Subcutaneous adipose tissue (tissue), 4 donors: Measurements from ENCODE around the gene ZBTB20. TPM values are rescaled to one million over a fixed set of nuclear protein-coding genes. Genes with fewer than 3 reads are reported as not detected.

Source experiments
- CTCF ChIP-seq: fragments of 450-650 bp; IDR thresholded peaks from one replicate; pipeline ENCODE4 v1.5.1; 2016; ENCODE audit warnings: low read depth, mild to moderate bottlenecking, control low read depth, antibody characterized with exemption, moderate library complexity
- total RNA-seq, 4 donors: library from RNA; depleted of rRNA; stranded (reverse); fragments of >200 nt; gene quantifications; one replicate each; pipeline ENCODE4 v1.1.0, GENCODE V29; 2016

The ZBTB20 gene
- total RNA-seq, 4 donors from 2014 or later: 60.3 to 93.4 (median 69.1) TPM

DNA sequence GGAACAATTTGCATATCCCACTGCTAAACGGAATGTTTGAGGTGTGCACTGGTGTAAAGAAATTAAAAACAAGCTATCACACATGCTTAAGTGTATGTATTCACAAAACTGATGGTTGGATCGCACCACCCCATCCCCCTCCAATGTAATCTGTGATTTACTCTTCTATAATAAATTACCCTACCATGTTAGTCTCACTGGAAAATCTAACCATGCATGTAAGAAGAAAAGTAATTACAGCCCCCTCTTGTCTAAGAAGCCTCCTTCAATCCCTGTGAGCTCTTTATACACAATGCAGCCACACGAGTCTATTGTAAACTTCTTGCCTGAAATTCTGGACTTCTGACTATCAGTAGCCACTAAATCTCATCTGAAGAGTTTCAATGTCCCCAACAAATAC is 173.6 kb downstream of the ZBTB20 start:
- no peak for TF ChIP-seq CTCF

GRCh38 chr3:114967168-114967567 is 179.9 kb downstream of the ZBTB20 start:
- no peak for TF ChIP-seq CTCF

- TF ChIP-seq CTCF: no peak
Observed at GRCh38 chr3:114962189-114962588, 184.9 kb downstream of the ZBTB20 start.

GRCh38 chr3:114958930-114959329 is 188.2 kb downstream of the ZBTB20 start:
- no peak for TF ChIP-seq CTCF

GRCh38 chr3:114953800-114954199 is 193.3 kb downstream of the ZBTB20 start:
- TF ChIP-seq CTCF: no peak

- TF ChIP-seq CTCF: no peak
Observed at GRCh38 chr3:114953215-114953799, 193.8 kb downstream of the ZBTB20 start.

DNA sequence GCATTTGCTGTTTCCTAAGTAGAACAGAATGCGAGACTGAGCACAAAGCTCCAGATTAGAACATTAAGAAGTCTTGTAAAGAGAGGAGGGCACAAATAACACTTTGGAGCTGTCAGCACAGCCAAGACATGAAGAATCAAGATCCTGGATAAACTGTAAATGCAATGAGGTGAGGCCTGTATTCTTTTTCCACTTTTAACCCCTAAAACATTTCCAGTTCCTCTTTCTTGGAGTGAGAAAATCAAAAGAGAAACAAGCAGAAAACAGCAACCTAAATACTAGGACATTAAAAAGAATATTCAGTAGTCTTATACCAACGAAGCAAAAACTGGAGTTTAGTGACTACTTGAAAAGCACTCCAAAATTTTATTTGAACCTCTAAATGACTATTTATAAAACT is 204.3 kb downstream of the ZBTB20 start:
- no peak for TF ChIP-seq CTCF
